NT2/D1 (cell line): ENCODE data around the gene SLC45A1.

Experiments used
- DNase-seq: peaks from one replicate; pipeline ENCODE4 v3.0.0-alpha.2; 2011; ENCODE audit warnings: low read depth, low spot score
- H3K27me3 ChIP-seq: 2 replicates; pipeline ENCODE4 v1.6.0; 2011; ENCODE audit warnings: mild to moderate bottlenecking; ENCODE audit not compliant: insufficient read length, insufficient read depth
- H3K36me3 ChIP-seq: 2 replicates; pipeline ENCODE4 v1.6.1; 2011; ENCODE audit warnings: mild to moderate bottlenecking, low read length, mixed read lengths; ENCODE audit not compliant: insufficient read depth, insufficient read length
- H3K4me1 ChIP-seq: 2 replicates; pipeline ENCODE4 v1.5.1; 2011; ENCODE audit not compliant: insufficient read depth, insufficient read length
- H3K4me3 ChIP-seq: 2 replicates; pipeline ENCODE4 v1.5.1; 2011; ENCODE audit warnings: low read depth; ENCODE audit not compliant: insufficient read length
- H3K9ac ChIP-seq: 2 replicates; pipeline ENCODE4 v1.6.0; 2011; ENCODE audit warnings: low read depth; ENCODE audit not compliant: insufficient read length
- H3K9me3 ChIP-seq: 2 replicates; pipeline ENCODE4 v1.5.1; 2011; ENCODE audit warnings: mild to moderate bottlenecking, low read length; ENCODE audit not compliant: insufficient read depth
- SUZ12 ChIP-seq: IDR thresholded peaks from 2 replicates; pipeline ENCODE4 v1.6.1; 2011; ENCODE audit not compliant: insufficient read length, insufficient read depth; ENCODE audit errors: extremely low read depth
- YY1 ChIP-seq: IDR thresholded peaks from 2 replicates; pipeline ENCODE4 v1.6.1; 2011; ENCODE audit not compliant: insufficient read length, insufficient read depth
- ZNF274 ChIP-seq: IDR thresholded peaks from 2 replicates; pipeline ENCODE4 v1.6.1; 2011; ENCODE audit warnings: mild to moderate bottlenecking, low read depth, low read length

The SLC45A1 gene

DNA sequence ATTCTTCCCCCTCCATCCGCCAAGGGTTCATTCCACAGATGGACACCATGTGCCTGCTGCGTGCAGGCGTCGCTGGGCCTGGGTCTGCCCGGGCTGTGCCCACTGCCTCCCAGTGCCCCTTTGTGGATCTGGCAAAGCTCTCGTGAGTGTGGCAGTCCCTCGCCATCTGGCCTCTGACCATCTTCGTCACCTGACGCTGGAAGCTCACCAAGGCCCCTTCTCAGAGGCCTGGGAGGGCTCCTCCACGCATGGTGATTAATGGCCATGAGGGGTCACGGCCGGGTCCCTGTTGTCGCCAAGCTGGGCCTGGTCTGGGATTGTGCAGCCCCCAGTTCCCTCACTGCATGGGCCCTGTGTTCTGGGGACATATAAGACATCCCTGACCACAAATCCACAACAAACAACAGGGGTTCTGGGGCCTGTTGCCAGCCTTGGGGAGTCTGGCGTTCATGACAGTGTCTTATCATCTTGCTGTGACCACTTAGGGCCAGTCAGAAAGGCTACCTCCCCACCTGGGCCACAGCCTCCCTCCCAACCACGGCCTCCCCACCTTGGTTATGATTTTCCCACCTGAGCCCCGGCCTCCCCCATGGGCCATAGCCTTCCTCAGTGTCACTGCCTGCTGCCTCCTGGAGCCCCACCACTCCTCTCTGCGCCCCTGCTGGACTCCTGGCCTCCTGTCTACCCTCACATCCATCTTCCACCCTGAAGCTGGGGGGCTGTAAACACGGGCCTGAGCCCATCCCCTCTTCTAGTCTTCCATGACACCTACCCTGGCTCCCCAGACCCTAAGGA is 27.9 kb downstream of the SLC45A1 start:
- Histone ChIP-seq H3K9me3 (no peaks in the 10 kb centered on the region), H3K36me3 (no peaks in the 10 kb centered on the region), H3K27me3 (no peaks in the 10 kb centered on the region), H3K4me3 (no peak overlapping the region), H3K9ac (no peak overlapping the region), H3K4me1 (peaks cover 6% of the 10 kb centered on the region)
- no peak for TF ChIP-seq ZNF274
- TF ChIP-seq YY1 = no peak
- no peak for TF ChIP-seq SUZ12
- DNase-seq = no peak

DNA sequence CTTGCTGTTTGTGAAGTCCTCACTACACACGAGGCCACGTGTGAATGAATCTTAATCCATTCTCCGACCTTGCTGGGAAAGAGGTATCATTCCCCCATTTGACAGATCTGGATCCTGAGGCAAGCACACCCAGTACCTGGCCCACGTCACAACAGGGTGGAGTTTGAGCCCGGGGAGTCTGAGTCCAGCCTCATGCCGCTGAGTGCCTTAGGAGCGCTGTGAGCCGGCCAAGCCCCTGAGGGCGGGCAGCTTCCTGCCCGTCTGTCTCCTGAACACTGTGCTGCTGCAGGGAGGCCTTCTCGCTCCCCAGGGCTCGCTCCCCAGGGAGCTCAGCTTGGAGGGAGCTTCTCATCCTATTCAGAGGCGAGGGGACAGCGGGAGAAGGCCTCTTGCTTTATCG is 29.7 kb downstream of the SLC45A1 start:
- H3K36me3 ChIP-seq = peaks cover 7% of the 10 kb centered on the region
- no peak for DNase-seq
- H3K4me3 ChIP-seq = no peak overlapping the region
- H3K9me3 ChIP-seq = no peaks in the 10 kb centered on the region
- no peaks in the 10 kb centered on the region for H3K27me3 ChIP-seq
- TF ChIP-seq YY1 = no peak
- TF ChIP-seq SUZ12 = no peak
- TF ChIP-seq ZNF274 = no peak
- no peak overlapping the region for H3K9ac ChIP-seq
- H3K4me1 ChIP-seq = peaks cover 8% of the 10 kb centered on the region

DNA sequence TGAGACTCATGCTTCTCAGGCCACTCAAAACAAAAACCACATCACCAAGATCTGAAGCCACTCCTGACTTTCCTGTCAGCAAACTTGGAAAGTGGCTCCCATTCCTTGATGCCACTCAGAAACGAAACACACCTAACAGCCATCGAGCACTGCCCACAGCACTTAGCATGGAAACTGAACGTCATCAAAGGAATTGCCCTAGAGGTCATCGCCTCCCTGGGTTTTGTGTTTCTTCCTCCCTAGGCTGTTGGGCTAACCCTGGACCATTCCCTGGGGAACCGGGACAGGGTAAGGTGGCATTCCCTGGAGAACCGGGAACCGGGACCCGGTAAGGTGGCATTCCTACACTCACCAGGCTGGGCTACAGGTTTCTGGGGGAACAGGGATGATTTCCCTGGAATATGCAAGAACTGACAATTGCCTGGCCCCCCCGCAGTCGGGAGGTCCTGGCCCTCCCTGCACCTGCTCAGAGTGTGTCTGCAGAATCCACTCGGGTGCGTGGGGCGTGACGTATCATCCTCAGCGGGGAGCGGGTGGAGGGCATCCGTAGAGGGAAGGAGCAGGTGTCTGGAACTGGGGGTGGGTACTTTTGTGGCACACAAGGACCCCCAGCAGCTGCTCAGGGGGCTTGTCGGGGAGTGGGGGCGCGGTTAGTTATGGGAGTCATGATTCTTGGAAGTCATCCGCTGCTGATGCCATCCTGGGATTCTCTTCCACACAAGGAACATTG is 30.3 kb downstream of the SLC45A1 start:
- TF ChIP-seq SUZ12 = no peak
- no peak for TF ChIP-seq ZNF274
- TF ChIP-seq YY1 = no peak
- DNase-seq = no peak
- no peak overlapping the region for H3K4me3 ChIP-seq

DNA sequence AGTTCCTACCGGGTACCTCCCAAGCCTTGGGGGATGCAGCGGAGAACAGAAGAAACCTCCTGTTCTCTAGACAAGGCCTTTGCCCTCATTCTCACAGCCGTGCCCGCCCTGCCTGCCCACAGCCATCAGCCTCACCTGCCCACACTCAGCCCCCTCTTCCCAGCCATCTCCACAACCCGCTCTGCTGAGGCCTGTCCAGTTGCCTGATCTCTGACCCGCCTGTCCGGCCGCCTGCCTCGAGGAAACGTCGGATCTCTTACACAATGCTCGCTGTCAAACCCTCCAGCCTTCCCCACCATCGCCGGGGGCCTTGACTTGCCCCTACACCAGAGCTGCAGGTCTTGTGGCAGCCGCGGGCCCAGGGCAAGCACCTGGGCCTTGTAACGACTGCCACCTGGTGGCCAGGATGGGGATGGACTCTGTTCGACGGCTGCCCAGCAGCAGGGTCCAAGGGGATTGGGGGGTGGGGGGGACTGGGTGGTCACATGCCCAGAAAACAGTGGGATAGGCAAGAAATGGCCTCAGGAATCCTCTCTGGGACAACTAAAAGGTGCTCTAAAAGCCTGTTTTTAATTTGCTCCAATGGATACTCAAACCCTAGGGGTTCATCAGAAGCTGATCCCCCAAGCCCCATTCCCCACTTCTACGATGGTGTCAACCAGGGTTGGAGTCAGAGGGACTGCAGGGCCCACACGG is 31.0 kb downstream of the SLC45A1 start:
- H3K4me1 ChIP-seq = peaks cover 8% of the 10 kb centered on the region
- no peaks in the 10 kb centered on the region for H3K9me3 ChIP-seq
- no peaks in the 10 kb centered on the region for H3K27me3 ChIP-seq
- DNase-seq = peak; percentile 47
- no peak overlapping the region for H3K9ac ChIP-seq
- peaks cover 15% of the 10 kb centered on the region for H3K36me3 ChIP-seq
- TF ChIP-seq ZNF274 (no peak), YY1 (no peak), SUZ12 (no peak)
- H3K4me3 ChIP-seq = no peak overlapping the region

More for the DNA sequence above, 30.3 kb downstream of the SLC45A1 start:
- peaks cover 8% of the 10 kb centered on the region for H3K4me1 ChIP-seq
- H3K9me3 ChIP-seq = no peaks in the 10 kb centered on the region
- peaks cover 8% of the 10 kb centered on the region for H3K36me3 ChIP-seq
- H3K9ac ChIP-seq = no peak overlapping the region
- no peaks in the 10 kb centered on the region for H3K27me3 ChIP-seq

DNA sequence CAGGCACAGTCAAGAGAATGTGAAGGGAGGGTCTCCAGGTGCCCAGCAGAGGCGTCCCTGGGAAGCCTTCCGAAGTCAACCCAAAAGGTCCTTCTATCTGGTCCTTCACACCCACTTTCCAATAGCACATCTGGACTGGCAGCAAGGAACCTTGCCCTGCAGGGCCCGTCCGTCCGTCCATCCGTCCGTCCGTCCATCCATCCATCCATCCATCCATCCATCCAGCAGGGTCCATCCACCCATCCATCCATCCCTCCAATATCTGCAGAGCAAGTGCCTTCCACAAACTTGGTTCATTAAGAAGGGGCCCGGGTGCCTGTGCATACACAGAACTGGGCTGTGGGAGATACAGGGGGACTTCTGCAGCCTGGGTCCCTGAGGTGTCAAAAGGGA is 31.6 kb downstream of the SLC45A1 start:
- Histone ChIP-seq H3K9ac (no peak overlapping the region), H3K4me3 (no peak overlapping the region), H3K36me3 (peaks cover 19% of the 10 kb centered on the region), H3K4me1 (peaks cover 8% of the 10 kb centered on the region), H3K9me3 (no peaks in the 10 kb centered on the region), H3K27me3 (no peaks in the 10 kb centered on the region)
- DNase-seq = no peak
- TF ChIP-seq YY1 = no peak
- TF ChIP-seq SUZ12 = no peak
- TF ChIP-seq ZNF274 = no peak

DNA sequence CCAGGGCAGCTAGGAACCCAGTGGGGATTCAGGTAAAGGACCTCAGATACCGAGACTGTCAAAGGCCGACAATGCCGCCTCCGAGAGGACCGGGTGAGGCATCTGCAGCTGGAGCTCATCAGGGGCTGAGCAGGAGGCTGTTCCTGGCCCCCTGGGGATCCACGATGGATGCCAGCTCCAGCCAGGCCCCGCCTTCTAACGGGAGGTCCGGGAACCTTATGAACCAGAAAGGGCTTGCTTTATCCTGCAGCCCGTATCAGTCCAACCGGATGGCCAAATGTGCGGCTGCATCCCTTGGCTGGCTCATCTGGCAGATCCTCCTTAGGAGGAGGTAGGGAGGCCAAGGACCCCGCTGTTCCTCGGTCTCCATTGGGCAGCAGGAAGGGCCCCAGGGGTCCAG is 32.0 kb downstream of the SLC45A1 start:
- DNase-seq = no peak
- Histone ChIP-seq H3K9ac (no peak overlapping the region), H3K27me3 (no peaks in the 10 kb centered on the region)

DNA sequence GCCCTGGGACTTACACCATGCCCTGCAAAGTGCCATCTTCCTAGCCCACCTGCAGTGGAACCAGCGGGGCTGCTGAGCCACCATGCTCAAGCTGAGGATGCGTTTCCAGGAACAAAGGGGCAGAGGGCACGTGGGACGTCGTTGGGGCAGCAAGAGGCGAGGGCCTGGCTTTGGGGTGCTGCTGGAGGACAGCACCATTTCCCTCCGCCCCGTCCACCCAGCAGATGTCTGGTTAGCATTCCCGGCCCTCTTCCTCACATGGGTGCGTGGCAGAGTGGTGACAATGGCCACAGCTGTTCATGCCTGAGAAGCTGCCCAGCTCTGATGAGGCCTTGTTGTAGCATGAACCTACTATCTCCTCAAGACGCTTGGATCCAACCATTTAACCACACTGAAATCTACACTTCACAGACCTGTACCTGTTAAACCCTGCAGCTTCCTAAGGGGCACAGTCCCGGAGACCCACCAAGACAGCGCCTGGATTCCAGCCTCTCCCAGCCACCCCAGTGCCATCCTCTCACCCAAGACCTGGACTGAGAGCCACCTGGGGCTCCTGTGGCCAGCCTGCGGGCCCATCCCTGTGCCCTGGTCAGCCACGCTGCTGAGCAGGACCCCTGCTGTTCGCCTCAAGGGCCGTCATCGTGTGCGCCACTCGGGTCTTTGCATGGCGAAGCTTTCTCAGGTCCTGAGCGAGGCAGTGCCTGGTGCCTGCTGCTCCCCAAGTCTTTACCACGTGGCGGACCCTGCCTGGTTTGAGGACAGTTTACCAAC is 33.2 kb downstream of the SLC45A1 start:
- TF ChIP-seq YY1 = no peak
- TF ChIP-seq SUZ12 = no peak
- no peak for TF ChIP-seq ZNF274
- H3K36me3 ChIP-seq = peaks cover 31% of the 10 kb centered on the region
- no peak overlapping the region for H3K4me3 ChIP-seq
- no peak overlapping the region for H3K9ac ChIP-seq
- peaks cover 10% of the 10 kb centered on the region for H3K4me1 ChIP-seq
- H3K9me3 ChIP-seq = no peaks in the 10 kb centered on the region
- H3K27me3 ChIP-seq = no peaks in the 10 kb centered on the region
- DNase-seq = no peak

More for the DNA sequence above, 32.0 kb downstream of the SLC45A1 start:
- no peaks in the 10 kb centered on the region for H3K9me3 ChIP-seq
- TF ChIP-seq SUZ12 (no peak), YY1 (no peak), ZNF274 (no peak)
- peaks cover 19% of the 10 kb centered on the region for H3K36me3 ChIP-seq
- H3K4me1 ChIP-seq = peaks cover 9% of the 10 kb centered on the region
- H3K4me3 ChIP-seq = no peak overlapping the region
